ENCODE results near the gene CAMK2G.
"Not testable (repeated sequence)": the region's sequence is repeated elsewhere in the genome, so short reads cannot be mapped to it uniquely, and the experiment has no call there.

Gene CAMK2G

DNA sequence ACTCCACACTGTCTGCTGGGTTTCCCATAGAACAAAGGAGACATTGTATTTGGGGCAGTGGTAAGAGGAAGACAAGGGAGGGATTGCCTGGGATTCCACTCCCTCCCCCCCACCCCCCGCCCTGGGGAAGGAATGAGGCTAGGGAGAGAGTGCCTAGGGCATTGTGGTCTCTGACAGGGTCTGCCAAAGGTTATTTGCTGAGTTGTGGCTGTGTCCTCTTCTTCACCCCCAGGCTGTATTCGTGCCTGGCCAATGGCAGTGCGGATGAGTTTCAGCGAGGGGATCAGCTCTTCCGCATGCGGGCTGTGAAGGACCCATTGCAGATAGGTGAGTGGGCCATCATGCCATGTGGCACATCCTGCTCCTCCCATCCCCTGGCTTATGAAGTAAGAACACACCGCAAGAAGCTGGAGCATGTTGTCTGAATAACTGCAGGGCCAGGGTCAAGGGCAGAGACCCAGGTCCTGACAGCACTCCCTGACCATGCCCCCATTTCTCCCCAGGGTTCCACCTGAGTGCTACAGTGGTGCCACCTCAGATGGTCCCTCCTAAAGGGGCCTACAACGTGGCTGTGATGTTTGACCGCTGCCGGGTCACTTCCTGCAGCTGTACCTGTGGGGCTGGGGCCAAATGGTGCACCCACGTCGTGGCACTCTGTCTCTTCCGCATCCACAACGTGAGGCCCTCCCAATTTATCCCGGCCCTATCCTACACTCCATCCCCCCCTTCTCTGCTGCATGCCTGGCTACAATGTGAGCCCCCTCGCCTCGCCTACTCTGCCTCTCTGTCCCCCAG, 85.3 kb downstream of the CAMK2G start:
- DNase-seq = no peak

DNA sequence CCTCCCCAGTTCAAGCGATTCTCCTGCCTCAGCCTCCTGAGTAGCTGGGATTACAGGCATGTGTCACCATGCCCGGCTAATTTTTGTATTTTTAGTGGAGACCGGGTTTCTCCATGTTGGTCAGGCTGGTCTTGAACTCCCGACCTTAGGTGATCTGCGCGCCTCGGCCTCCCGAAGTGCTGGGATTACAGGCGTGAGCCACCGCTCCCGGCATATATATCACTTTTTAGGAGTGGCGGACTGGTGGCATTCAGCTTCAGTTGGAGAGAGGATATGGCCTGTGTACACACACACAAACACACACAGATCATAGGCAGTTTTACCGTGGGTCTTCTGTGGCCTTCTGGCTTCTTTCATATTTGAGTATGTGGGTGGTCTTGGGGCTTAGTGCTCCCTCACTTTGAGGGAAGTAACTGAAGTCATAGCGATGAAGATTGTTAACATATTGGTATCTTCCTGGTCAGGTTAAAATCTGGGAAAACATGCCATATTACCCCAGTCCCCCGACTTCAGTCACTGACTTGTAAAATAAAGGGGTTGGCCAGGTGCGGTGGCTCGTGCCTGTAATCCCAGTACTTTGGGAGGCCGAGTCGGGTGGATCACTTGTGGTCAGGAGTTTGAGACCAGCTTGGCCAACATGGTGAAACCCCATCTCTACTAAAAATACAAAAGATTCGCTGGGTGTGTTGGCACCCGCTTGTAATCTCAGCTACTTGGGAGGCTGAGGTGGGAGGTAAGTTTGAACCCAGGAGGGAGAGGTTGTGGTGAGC, 87.1 kb downstream of the CAMK2G start:
- not testable (repeated sequence) for DNase-seq

DNA sequence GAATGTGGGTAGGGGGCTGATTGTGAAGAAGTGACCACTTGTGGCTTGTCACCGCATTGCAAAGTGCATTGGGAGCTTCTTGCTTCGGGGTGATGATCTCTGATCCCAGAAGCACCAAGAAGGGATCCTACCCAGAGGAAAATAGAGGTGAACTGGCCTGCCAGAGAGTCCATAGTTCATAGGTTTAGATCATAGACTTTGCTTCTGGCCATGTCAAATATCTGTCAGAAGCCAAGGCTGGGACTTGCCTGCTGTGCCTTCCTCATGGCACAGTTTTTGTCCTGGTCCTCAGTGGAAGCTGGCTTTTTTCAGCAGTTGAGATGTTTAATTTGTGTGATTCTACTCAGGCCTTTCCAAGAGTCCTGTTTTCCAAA, 87.9 kb downstream of the CAMK2G start:
- no peak for DNase-seq

DNA sequence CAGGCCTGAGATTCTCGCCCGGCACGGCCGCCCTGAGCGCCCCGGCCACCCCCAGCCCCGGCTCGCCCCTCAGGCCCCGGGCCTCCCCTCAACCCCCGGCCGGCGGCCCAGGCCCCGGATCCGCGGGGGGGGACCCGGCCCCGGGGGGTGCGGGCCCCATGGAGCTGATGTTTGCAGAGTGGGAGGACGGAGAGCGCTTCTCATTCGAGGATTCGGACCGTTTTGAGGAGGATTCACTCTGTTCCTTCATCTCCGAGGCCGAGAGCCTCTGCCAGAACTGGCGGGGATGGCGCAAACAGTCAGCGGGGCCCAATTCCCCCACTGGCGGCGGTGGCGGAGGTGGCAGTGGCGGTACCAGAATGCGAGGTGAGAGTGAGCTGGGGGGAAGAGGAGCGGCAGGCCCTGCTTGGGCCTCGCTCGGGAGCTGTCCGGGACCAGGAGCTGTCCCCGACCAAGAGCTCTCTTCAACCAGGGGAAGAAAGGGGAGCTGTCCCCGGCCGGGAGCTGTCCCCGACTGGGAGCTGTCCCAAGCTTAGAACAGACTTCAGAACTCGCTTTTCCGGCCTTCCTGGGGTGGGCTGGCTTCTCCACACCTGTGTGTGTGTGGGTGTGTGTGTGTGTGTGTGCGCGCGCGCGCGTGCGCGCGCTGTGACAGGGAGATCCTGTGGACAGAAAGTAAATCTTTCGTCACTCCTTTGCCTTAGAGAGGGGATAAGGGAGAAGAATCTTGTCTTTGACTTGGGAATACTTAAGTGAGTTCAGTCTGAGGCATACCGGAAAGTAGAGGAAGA, 88.4 kb downstream of the CAMK2G start:
- peak; percentile 48 to 54 for DNase-seq

DNA sequence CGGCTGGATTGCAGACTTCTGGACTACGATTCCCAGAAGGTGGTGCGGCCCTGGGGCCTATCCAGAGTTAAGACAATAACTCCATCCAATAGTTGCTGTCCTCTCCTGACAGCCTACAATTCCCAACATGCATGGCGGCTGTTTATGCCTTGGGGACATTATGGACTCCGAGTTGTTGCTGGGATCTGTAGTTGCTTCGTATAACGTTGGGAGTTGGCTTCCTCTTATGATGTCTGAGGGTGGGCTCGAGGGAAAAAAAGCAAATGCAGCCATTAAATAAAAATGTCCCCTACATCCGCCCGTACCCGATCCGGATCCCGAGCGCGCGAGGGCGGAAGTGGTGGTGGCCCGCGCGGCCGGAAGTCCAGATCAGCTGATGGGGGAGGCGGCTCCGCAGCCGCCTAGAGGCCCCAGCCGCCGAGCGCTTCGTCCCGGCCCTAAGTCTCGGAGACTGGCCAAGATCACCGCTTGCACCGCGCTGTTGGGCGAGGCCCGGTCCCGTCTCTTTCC, 89.1 kb downstream of the CAMK2G start, which contains the start of gene ZSWIM8:
Gene ZSWIM8, plus strand, starts transcription at position 396 of the 510 bp plus-strand sequence. CDS start 273 bp downstream, outside the sequence.
- peak; percentile 85 for DNase-seq

DNA sequence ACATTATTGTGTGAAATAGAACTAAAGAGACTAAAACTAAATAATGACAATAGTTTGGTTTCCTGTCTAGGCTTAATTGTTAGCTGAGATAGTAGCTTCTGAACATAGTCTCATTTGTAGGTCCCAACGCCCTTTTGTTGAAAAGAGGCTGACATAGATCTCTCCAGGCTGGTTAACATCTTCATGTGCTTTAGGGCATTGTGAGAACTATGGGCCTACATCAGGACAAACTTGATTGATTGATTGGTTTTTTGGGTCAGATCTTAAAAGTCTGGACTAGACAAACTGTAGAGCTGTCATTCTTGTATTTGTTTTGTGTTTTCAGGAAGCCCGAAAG, 91.6 kb downstream of the CAMK2G start:
- no peak for DNase-seq

DNA sequence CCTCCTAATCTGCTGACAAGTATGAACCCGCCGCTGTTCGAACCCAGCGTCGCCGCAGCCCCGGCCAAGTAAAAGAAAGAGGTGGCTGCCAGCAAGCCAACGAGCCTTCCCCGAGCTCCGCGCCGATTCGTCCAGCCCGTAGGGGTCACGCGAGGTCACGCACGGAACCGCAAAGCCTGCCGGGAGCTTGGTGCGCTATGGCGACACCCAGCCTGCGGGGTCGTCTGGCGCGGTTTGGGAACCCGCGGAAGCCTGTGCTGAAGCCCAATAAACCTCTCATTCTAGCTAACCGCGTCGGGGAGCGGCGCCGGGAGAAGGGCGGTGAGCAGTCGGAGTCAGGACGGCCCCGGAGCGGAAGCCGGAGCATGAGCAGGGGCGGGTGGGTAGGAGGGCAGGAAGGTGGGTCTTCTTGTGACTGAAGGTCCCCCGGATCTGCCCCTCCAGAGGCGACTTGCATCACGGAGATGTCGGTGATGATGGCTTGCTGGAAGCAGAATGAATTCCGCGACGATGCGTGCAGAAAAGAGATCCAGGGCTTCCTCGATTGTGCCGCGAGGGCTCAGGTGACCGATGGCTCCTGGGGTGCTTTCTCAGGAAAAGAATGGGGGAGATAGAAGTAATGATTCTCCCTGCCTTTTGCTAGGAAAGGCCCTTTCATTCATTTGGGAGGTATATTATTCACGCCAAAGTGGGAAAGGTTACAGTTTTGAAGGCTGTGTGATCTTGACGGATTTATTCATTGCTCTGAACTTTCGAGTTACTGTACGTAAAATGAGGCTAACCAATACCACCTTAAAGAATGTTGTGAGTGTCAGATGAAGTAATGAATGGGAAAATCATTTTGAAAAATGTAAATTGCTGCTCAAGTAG, 92.2 kb downstream of the CAMK2G start, which contains the start of gene CHCHD1:
Gene CHCHD1, plus strand, starts transcription at position 170 of the 870 bp plus-strand sequence. Its CDS starts 28 bp downstream, at position 198.
- DNase-seq = peak; percentile 94

DNA sequence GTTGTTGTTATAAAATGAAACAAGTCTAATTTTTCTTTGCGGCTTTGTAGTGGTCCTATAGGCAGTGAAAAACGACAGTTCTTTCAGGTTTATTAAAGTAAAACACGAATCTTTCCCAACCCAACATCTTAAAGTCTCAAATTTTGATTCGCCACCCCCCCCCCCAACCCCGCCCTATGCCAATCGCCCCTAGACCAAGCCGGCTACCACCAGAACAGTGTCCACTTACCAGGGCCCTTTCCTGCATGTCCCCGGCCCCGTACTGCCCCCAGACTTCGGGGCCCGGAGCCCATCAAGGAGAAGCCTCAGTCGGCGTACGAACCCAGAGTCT, 92.8 kb downstream of the CAMK2G start:
- DNase-seq = no peak

DNA sequence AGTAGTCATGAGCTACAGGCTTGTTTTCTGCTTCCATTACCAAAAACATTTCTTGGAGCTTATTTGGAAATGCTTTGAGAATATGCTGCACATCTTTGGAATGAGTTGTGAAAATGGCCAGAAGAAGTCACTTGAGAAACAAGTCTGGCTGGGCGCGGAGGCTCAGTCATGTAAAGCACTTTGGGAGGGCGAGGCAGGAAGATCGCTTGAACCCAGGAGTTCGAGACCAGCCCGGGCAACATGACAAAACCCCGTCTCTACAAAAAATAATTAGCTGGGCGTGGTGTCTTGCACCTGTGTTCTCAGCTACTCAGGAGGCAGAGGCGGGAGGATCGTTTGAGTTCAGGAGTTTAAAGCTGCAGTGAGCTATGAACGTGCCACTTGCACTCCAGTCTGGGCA, 93.4 kb downstream of the CAMK2G start:
- no peak for DNase-seq

DNA sequence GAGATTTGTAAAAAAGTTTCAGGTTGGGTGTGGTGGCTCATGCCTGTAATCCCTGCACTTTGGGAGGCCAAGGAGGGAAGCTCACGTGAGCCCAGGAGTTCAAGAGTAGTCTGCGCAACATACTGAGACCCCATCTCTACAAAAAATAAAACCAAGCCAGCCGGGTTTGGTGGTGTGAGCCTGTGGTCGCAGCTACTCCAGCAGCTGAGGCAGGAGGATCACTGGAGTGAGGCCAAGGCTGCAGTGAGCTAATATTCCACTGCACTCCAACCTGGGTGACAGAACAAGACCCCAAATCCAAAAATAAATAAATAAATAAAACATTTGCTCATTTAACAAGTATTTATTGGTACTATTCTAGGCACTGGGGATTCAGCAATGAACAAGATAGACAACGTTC, 94.1 kb downstream of the CAMK2G start:
- DNase-seq = no peak

DNA sequence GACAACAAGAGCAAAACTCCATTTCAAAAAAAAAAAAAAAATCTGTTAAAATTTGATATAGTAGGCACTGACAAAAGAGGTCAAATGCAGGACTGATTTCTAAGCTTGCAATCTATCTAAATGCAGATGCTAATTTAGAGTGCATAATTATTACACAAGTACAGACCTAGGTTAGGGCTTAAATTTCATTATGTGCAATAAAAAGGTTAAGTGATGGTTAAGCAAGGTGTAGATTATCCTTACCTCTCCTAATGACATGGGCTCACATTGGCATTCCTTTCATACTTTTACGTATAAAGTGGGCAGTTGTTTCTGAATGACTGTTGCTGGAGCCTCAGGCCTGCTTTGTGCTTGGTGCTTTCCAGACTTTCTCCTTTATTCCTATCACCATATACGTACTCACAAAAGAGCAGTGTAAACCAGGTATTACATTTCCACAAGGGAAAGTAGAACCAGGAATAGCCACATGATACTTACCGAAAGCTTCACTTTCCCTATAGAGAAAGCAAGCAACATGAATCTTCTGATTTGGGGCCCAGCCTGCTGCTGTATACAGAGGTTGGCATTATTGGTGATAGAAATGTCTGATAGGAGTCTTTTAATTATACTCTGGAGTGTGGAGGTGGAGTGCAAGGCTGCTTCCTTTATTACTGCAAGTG, 94.7 kb downstream of the CAMK2G start:
- DNase-seq = no peak

DNA sequence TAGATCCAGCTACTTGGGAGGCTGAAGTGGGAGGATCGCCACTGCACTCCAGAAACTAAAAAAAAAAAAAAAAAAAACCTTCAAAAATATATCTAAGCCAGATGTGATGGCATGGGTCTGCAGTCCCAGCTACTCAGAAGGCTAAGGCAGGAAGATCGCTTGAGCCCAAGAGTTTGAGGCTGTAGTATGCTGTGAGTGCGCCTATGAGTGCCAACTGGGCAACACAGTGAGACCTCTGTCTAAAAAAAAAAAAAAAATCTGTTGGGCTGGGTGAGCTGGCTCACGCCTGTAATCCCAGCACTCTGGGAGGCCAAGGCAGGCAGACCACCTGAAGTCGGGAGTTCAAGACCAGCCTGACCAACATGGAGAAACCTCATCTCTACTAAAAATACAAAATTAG, 95.3 kb downstream of the CAMK2G start:
- DNase-seq = no peak

DNA sequence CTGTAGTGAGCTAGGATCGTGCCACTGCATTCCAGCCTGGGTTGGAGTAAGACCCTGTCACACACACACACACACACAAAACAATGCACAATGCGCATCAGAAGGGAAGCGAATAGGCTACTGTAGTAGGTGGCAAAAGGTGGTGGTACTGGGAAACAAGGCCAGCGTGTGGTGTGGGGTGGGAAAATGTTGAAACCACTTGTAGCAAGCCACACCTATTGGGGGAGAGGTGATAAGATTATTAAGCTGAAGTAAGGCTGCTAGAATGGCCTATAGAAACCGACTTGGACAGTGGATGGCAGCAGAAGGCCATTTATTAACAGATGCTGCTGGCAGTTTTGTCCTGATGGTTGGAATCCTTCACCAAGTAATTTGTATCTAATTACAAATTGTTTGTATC, 99.7 kb downstream of the CAMK2G start:
- DNase-seq = no peak

DNA sequence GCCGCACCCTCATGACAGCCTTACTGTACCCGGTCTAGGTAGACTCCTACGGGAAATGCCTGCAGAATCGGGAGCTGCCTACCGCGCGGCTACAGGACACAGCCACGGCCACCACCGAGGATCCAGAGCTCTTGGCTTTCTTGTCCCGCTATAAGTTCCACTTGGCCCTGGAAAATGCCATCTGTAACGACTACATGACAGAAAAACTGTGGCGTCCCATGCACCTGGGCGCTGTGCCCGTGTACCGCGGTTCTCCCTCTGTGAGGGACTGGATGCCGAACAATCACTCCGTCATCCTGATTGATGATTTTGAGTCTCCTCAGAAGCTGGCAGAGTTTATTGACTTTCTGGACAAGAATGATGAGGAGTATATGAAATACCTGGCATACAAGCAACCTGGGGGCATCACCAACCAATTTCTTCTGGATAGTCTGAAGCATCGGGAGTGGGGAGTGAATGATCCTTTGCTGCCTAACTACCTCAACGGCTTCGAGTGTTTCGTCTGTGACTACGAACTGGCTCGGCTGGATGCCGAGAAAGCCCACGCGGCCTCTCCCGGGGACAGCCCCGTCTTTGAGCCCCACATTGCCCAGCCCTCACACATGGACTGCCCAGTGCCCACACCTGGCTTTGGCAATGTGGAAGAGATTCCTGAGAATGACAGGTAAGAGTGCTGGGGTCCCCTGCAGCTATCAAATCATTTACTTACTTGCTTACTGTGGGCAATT, 101.0 kb downstream of the CAMK2G start:
- peak; percentile 34 to 40 for DNase-seq

DNA sequence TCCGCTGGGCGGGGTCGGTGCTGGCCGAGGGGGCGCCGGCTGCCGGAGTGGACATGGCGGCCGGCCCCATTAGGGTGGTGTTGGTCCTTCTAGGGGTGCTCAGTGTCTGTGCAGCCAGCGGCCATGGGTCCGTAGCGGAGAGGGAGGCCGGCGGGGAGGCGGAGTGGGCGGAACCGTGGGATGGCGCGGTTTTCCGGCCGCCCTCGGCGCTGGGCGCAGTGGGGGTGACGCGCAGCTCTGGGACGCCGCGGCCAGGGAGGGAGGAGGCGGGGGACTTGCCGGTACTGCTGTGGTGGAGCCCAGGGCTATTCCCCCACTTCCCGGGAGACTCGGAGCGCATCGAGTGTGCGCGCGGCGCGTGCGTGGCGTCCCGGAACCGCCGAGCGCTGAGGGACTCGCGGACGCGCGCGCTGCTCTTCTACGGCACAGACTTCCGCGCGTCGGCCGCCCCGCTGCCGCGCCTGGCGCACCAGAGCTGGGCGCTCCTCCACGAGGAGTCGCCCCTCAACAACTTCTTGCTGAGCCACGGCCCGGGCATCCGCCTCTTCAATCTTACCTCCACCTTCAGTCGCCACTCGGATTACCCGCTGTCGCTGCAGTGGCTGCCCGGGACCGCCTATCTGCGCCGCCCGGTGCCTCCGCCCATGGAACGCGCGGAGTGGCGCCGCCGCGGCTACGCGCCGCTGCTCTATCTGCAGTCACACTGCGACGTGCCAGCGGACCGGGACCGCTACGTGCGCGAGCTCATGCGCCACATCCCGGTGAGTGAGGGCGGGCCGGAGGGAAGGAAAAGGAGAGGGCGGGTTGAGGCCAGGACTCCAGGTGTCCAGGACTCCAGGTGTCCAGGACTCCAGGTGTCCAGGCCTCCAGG, 101.8 kb downstream of the CAMK2G start:
- peak; percentile 78 to 84 for DNase-seq

DNA sequence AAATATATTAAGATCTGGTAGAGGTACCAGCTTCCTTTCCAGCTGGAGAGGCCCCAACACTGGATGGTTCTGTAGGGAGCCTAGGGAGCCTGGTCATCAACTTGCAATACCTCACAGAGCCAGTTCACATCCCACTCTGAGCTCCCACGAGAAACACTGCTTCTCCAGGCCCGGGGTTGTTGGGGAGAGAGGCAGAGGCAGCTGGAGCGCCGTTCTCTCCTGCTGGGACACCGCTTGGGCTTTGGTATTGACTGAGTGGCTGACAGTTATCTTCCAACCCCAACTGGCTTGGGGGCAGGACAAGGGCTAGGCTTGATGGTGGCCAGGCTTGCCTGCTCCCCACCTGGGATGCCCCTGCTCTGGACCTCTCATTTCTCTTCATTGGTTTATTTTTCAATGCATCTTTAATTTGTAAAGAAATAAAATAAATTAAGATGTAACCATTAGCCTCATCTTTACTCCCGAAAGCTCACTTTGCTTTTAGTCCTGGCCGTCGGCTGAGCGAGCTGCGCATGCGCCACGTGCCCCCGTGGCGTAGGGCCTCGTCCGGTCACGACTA, 102.6 kb downstream of the CAMK2G start:
- DNase-seq = peak in 1 of 2 donors; percentile 85

DNA sequence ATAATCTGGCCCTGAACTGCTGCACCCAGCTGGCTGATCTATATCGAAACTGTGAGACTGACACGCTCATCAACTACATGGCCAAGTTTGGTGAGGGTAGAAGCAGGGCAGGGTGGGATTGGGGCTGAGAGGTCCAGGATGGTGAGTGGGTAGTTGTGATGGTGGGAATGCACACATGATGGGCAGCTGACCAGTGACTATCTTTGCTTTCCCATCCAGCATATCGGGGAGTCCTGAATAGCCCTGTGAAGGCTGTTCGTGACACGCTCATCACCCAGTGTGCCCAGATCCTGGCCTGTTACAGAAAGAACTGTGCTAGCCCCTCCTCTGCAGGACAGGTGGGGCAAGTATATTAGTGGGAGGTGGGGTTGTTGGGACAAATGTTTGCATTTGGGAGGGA, 105.0 kb downstream of the CAMK2G start:
- no peak for DNase-seq

DNA sequence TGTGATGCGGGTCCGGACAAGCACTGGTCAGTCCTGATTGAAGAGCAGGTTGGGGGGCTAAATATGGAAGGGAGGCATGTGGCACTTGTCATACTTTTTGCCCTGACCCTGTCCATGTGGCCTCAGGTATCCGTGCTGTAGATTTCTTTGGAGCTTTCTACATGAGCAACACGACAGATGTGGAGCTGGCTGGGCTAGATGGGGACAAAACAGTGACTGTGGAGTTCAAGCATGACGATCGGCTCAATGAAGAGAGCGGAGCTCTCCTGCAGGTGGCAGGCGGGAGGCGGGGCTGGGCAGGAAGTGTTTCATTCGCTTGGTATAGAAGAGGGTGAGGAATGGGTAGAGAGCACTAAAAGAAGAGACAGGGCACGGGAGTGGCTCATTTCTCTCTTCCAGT, 105.5 kb downstream of the CAMK2G start:
- DNase-seq = peak; percentile 61 to 67

DNA sequence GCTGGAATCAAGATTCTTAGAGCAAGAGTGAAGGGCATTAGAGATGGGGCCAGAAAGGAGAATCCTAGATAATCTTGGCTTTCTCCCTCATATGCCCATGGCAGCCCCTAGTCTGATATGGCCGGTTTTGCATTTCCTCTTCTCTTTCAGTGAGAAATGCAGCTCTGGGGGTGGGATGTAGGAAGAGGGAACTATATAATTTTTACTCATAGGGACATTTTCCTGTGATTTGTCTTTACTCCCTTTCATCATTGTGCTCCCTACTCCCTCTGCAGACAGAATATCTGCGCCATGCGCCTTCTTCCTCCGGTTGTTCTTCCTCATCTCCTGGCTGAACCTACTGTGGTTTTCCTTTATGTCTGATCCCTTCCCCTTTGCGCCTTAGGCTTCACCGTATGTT, 109.3 kb downstream of the CAMK2G start:
- DNase-seq = no peak

DNA sequence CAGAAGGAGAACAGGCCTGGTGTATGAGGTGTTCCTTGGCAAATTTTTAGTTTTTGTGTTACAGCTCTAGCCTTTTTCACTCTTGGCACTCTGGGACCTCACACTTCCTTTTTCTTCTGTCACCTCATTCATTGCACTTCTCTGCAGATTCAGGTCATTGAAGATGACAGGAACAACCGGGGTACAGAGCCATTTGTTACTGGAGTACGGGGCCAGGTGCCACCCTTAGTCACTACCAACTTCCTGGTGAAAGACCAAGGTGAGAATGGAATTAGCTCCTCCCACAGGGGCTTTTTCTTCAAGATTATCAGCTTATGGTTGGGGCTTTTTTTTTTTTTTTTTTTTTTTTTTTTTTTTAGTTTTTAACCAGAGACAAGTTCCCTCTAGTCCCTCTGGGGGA, 111.0 kb downstream of the CAMK2G start:
- DNase-seq = no peak
